GM12878 (cell line): Measurements from ENCODE around the gene PHF21B. TPM values are rescaled to one million over a fixed set of nuclear protein-coding genes. Genes with fewer than 3 reads are reported as not detected.

Experiments used
- ATAC-seq: fragments of 200-7000 bp; cut with Tn5 transposase; 3 replicates; pipeline ENCODE4 v1.9.1; 2020; ENCODE audit warnings: mild to moderate bottlenecking, moderate library complexity
- BruUV-seq: library from RNA; stranded (reverse); fragments of 400-500 nt; replicated peaks from 2 replicates; lab custom pipeline; 2021; lab: Mats Ljungman, UMichigan
- CTCF ChIA-PET: fragments of 300-600 bp; sonication (Branson Sonifier 250); formaldehyde crosslinking; extraction: SDS; loops from one replicate; lab custom pipeline; 2021; ENCODE audit warnings: inconsistent platforms; lab: Yijun Ruan, JAX
- POLR2A ChIA-PET: fragments of 350-600 bp; formaldehyde crosslinking; extraction: SDS; loops from one replicate; lab custom pipeline; 2021; ENCODE audit warnings: inconsistent platforms; lab: Charles Lee
- RAD21 ChIA-PET: fragments of 300-600 bp; sonication (Branson Sonifier 250); formaldehyde crosslinking; loops from one replicate; lab custom pipeline; 2023; ENCODE audit warnings: antibody characterized with exemption; ENCODE audit not compliant: unreplicated experiment; lab: Charles Lee
- SMC1A ChIA-PET: fragments of 300-600 bp; sonication (Branson Sonifier 250); formaldehyde crosslinking; loops from one replicate; lab custom pipeline; 2023; ENCODE audit not compliant: unreplicated experiment, uncharacterized antibody; lab: Charles Lee
- DNase-seq: peaks from one replicate; pipeline ENCODE4 v3.0.0-alpha.2; 2011; ENCODE audit warnings: low read depth, low spot score
- FAIRE-seq: peaks from 3 replicates; lab custom pipeline; 2011; peaks lifted over from hg19 to GRCh38; lab: Jason Lieb, UNC
- H2AFZ ChIP-seq: 2 replicates; pipeline ENCODE4 v1.6.0; 2011; ENCODE audit warnings: low read depth, low read length, control low read depth; ENCODE audit not compliant: control insufficient read depth
- H3K27ac ChIP-seq: 2 replicates; pipeline ENCODE4 v1.5.1; 2011; ENCODE audit warnings: control low read depth; ENCODE audit not compliant: control insufficient read depth, insufficient read depth
- H3K27me3 ChIP-seq, 2 experiments: replicated peaks in 1 of 2; 2 replicates each; pipeline versions ENCODE4 v1.6.0 to v1.6.1; 2011; ENCODE audit warnings: low read length in 1 of 2; ENCODE audit not compliant: control insufficient read depth in 2 of 2, insufficient read depth in 2 of 2
- H3K36me3 ChIP-seq, 2 experiments: 2 replicates each; pipeline ENCODE4 v1.5.1; 2011; ENCODE audit warnings: low read length in 1 of 2; ENCODE audit not compliant: control insufficient read depth in 2 of 2, insufficient read depth in 2 of 2
- H3K4me1 ChIP-seq: 2 replicates; pipeline ENCODE4 v1.6.1; 2011; ENCODE audit warnings: mild to moderate bottlenecking, low read length, moderate library complexity, mixed read lengths; ENCODE audit not compliant: control insufficient read depth, insufficient read depth
- H3K4me2 ChIP-seq: 2 replicates; pipeline ENCODE4 v1.6.0; 2011; ENCODE audit warnings: control low read depth; ENCODE audit not compliant: control insufficient read depth, insufficient read depth
- H3K4me3 ChIP-seq: fragments of 200-600 bp; sonication (generic); 2 replicates; pipeline ENCODE4 v1.5.1; 2016
- H3K79me2 ChIP-seq: 2 replicates; pipeline ENCODE4 v1.6.0; 2011; ENCODE audit warnings: low read length; ENCODE audit not compliant: control insufficient read depth, insufficient read depth
- H3K9ac ChIP-seq: 2 replicates; pipeline ENCODE4 v1.8.0; 2011; ENCODE audit warnings: low read length, control low read depth, mixed read lengths; ENCODE audit not compliant: control insufficient read depth, insufficient read depth
- H3K9me3 ChIP-seq: replicated peaks from 3 replicates; pipeline ENCODE4 v1.5.1; 2011; ENCODE audit warnings: mild to moderate bottlenecking, low read length; ENCODE audit not compliant: control insufficient read depth, insufficient read depth
- H4K20me1 ChIP-seq: 2 replicates; pipeline ENCODE4 v1.6.0; 2011; ENCODE audit not compliant: control insufficient read depth, insufficient read depth
- BACH1 ChIP-seq: fragments of 450-650 bp; IDR thresholded peaks from 2 replicates; pipeline ENCODE4 v1.6.1; 2017; ENCODE audit warnings: mild to moderate bottlenecking, borderline replicate concordance
- CBFB ChIP-seq: IDR thresholded peaks from 2 replicates; pipeline ENCODE4 v1.6.1; 2016; ENCODE audit warnings: antibody characterized with exemption, low read depth
- CBX3 ChIP-seq: fragments of 200-600 bp; sonication (generic); IDR thresholded peaks from 2 replicates; pipeline ENCODE4 v1.6.1; 2016; ENCODE audit warnings: low read depth, borderline replicate concordance
- CREM ChIP-seq: IDR thresholded peaks from 2 replicates; pipeline ENCODE4 v1.6.1; 2014; ENCODE audit warnings: antibody characterized with exemption, low read depth
- NFIC ChIP-seq: IDR thresholded peaks from 2 replicates; pipeline ENCODE4 v1.6.1; 2012; ENCODE audit warnings: low read depth, mild to moderate bottlenecking, inconsistent platforms, low read length, moderate library complexity
- NFXL1 ChIP-seq: fragments of 450-650 bp; IDR thresholded peaks from 2 replicates; pipeline ENCODE4 v1.6.1; 2017; ENCODE audit warnings: antibody characterized with exemption, mild to moderate bottlenecking, borderline replicate concordance
- PAX5 ChIP-seq: IDR thresholded peaks from 2 replicates; pipeline ENCODE4 v1.6.1; 2011; ENCODE audit warnings: low read depth, low read length, borderline replicate concordance
- SP1 ChIP-seq: IDR thresholded peaks from one replicate; pipeline ENCODE4 v1.6.1; 2011; ENCODE audit warnings: low read depth, low read length
- SREBF1 ChIP-seq: IDR thresholded peaks from 2 replicates; pipeline ENCODE4 v1.6.1; 2012; ENCODE audit warnings: mild to moderate bottlenecking, low read length
- TBL1XR1 ChIP-seq: IDR thresholded peaks from 2 replicates; pipeline ENCODE4 v1.6.1; 2012; ENCODE audit warnings: low read depth, low read length, improper control_type of control experiment
- YBX1 ChIP-seq: fragments of 450-650 bp; IDR thresholded peaks from 2 replicates; pipeline ENCODE4 v1.6.1; 2016; ENCODE audit warnings: antibody characterized with exemption
- ZNF207 ChIP-seq: fragments of 450-650 bp; IDR thresholded peaks from 2 replicates; pipeline ENCODE4 v1.6.1; 2014; ENCODE audit warnings: antibody characterized with exemption, mild to moderate bottlenecking, borderline replicate concordance
- ZNF24 ChIP-seq: fragments of 450-650 bp; IDR thresholded peaks from 2 replicates; pipeline ENCODE4 v1.6.1; 2017; ENCODE audit warnings: antibody characterized with exemption, mild to moderate bottlenecking
- ZZZ3 ChIP-seq: IDR thresholded peaks from 2 replicates; pipeline ENCODE4 v1.6.1; 2011; ENCODE audit warnings: low read depth; ENCODE audit not compliant: control insufficient read depth, insufficient read length
- WGBS: methylation state at CpG from one replicate; pipeline ENCODE4 v1.1.6; 2016; ENCODE audit warnings: low lambda C conversion rate; ENCODE audit not compliant: insufficient replicate concordance, insufficient coverage; ENCODE audit errors: missing lambda C conversion rate; 5-methylcytosine and 5-hydroxymethylcytosine counted together
- in situ Hi-C: fragments of 300-500 bp; cut with MboI; formaldehyde crosslinking; loops from 9 replicates; pipeline ENCODE4 v1.14.3; 2018; ENCODE audit warnings: mixed read lengths
- intact Hi-C: fragments of 100-400 bp; cut with micrococcal nuclease; formaldehyde crosslinking; loops from one replicate; pipeline ENCODE4 v1.14.2; 2022; ENCODE audit not compliant: unreplicated experiment
- polyA plus RNA-seq, 11 experiments: library from polyadenylated mRNA; depleted of rRNA in 4 of 11; unstranded in 6 of 11; stranded (reverse) in 5 of 11; fragments of >200 nt; fragmentation: Nextera tagmentation in 4 of 11; fragmentation: Illumina TruSeq in 1 of 11; extraction: Ambion mirVana in 4 of 11; extraction: Trizol in 1 of 11; gene quantifications; 1 replicate in 1 of 11; 2 replicates in 10 of 11; pipeline versions ENCODE4 v1.2.1 to v1.2.3, GENCODE V29; 2011 to 2016; ENCODE audit warnings: inconsistent platforms in 2 of 11, missing spikeins in 2 of 11, low read depth in 1 of 11
- total RNA-seq, 4 experiments: library from RNA; depleted of rRNA in 3 of 4; stranded (reverse); fragments of >200 nt in 3 of 4; fragmentation: Illumina TruSeq in 1 of 4; extraction: Trizol in 1 of 4; gene quantifications; 2 replicates each; pipeline versions ENCODE4 v1.2.1 to v1.2.3, GENCODE V29; 2013 to 2021
- TF ChIP-seq, protein P1 (sequence below): fragments of 450-650 bp; formaldehyde crosslinking; IDR thresholded peaks from 2 replicates; pipeline ENCODE4 v1.4.0; 2022; ENCODE audit warnings: mild to moderate bottlenecking, moderate library complexity
- TF ChIP-seq, protein P2 (sequence below): IDR thresholded peaks from 2 replicates; pipeline ENCODE4 v1.6.1; 2012; ENCODE audit warnings: low read length, inconsistent platforms
- TF ChIP-seq, protein P3 (sequence below): fragments of 450-650 bp; IDR thresholded peaks from 2 replicates; pipeline ENCODE4 v1.6.1; 2017; ENCODE audit warnings: mild to moderate bottlenecking
- TF ChIP-seq, protein P4 (sequence below), 3 experiments: IDR thresholded peaks in 2 of 3; conservative IDR thresholded peaks in 1 of 3; 2 replicates each; pipeline ENCODE4 v1.5.1; 2011; ENCODE audit warnings: low read depth in 3 of 3, low read length in 3 of 3, mild to moderate bottlenecking in 3 of 3, control low read depth in 2 of 3, moderate library complexity in 2 of 3, inconsistent platforms in 1 of 3, mixed read lengths in 1 of 3; ENCODE audit not compliant: control insufficient read depth in 2 of 3, insufficient read depth in 1 of 3; ENCODE audit errors: extremely low read depth in 1 of 3

PHF21B gene
- total and polyA plus RNA-seq, 10 of the 15 experiments (the other 5 are each of a cell fraction or from before 2014, with no cell fraction given), result 0.03 to 0.35 TPM; not detected in 8

DNA sequence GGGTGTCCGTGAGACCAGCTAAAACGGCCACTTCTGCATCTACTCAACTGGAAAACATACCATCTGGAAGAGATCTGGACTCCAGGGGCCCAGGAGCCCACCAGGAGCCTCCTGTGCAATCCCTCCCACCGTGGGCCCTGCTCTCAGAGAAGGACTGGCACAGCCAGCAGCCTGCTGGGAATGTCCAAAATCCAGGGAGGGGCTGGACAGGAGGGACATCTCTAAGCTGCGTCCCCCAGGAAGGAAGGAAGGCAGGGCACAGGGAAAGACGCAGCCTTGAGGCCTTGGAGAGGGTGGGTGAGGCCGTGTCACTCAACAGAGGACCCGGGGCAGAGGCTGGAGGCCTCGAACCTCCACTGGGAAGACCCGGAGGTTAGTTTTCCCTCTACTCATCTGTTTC lies 78.0 kb downstream of the PHF21B start:
- Histone ChIP-seq H3K27ac (no peak overlapping the region), H3K9me3 (no peaks in the 10 kb centered on the region), H3K4me2 (no peak overlapping the region), H3K4me1 (no peaks in the 10 kb centered on the region; the same call in 1 of the 2 replicates), H3K36me3 (no peaks in the 10 kb centered on the region), H3K4me3 (no peak overlapping the region), H4K20me1 (no peaks in the 10 kb centered on the region), H3K9ac (no peak overlapping the region), H3K27me3 (peaks cover 0 to 4% of the 10 kb centered on the region in 2 experiments; a peak in 2 of 4 replicates), H3K79me2 (no peaks in the 10 kb centered on the region), H2AFZ (no peak overlapping the region)
- ChIA-PET CTCF (interaction anchor here (0.7 kb wide), 1 partner anchor 307 kb away, joined by 3 read pairs; no protein-coding TSS in a partner anchor), SMC1A (no interaction called here), POLR2A (no interaction called here), RAD21 (interaction anchor here (0.6 kb wide), 1 partner anchor 1244 kb away, joined by 4 read pairs; no protein-coding TSS in a partner anchor)
- ATAC-seq (no peak), FAIRE-seq (no peak), DNase-seq (no peak)
- whole genome bisulfite sequencing, result 31% methylated on average over 9 of the region's 9 CpGs
- in situ Hi-C loops (no loop called here), intact Hi-C loops (no loop called here)
- no TSS peak for BruUV-seq
- TF ChIP-seq ZNF207 (no peak), YBX1 (no peak), NFIC (no peak), BACH1 (no peak), SREBF1 (no peak), SP1 (no peak), ZZZ3 (no peak), NFXL1 (no peak), ZNF24 (no peak), CBX3 (no peak), CREM (no peak), PAX5 (no peak), CBFB (no peak), TBL1XR1 (no peak)
- TF ChIP-seq, protein P1, sequence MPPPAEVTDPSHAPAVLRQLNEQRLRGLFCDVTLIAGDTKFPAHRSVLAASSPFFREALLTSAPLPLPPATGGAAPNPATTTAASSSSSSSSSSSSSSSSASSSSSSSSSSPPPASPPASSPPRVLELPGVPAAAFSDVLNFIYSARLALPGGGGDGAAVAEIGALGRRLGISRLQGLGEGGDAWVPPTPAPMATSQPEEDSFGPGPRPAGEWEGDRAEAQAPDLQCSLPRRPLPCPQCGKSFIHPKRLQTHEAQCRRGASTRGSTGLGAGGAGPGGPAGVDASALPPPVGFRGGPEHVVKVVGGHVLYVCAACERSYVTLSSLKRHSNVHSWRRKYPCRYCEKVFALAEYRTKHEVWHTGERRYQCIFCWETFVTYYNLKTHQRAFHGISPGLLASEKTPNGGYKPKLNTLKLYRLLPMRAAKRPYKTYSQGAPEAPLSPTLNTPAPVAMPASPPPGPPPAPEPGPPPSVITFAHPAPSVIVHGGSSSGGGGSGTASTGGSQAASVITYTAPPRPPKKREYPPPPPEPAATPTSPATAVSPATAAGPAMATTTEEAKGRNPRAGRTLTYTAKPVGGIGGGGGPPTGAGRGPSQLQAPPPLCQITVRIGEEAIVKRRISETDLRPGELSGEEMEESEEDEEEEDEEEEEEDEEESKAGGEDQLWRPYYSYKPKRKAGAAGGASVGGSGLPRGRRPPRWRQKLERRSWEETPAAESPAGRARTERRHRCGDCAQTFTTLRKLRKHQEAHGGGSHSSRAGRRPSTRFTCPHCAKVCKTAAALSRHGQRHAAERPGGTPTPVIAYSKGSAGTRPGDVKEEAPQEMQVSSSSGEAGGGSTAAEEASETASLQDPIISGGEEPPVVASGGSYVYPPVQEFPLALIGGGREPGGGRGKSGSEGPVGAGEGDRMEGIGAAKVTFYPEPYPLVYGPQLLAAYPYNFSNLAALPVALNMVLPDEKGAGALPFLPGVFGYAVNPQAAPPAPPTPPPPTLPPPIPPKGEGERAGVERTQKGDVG (CRISPR knock-in tag), result no peak
- TF ChIP-seq, protein P2, sequence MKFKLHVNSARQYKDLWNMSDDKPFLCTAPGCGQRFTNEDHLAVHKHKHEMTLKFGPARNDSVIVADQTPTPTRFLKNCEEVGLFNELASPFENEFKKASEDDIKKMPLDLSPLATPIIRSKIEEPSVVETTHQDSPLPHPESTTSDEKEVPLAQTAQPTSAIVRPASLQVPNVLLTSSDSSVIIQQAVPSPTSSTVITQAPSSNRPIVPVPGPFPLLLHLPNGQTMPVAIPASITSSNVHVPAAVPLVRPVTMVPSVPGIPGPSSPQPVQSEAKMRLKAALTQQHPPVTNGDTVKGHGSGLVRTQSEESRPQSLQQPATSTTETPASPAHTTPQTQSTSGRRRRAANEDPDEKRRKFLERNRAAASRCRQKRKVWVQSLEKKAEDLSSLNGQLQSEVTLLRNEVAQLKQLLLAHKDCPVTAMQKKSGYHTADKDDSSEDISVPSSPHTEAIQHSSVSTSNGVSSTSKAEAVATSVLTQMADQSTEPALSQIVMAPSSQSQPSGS, result no peak
- TF ChIP-seq, protein P3, sequence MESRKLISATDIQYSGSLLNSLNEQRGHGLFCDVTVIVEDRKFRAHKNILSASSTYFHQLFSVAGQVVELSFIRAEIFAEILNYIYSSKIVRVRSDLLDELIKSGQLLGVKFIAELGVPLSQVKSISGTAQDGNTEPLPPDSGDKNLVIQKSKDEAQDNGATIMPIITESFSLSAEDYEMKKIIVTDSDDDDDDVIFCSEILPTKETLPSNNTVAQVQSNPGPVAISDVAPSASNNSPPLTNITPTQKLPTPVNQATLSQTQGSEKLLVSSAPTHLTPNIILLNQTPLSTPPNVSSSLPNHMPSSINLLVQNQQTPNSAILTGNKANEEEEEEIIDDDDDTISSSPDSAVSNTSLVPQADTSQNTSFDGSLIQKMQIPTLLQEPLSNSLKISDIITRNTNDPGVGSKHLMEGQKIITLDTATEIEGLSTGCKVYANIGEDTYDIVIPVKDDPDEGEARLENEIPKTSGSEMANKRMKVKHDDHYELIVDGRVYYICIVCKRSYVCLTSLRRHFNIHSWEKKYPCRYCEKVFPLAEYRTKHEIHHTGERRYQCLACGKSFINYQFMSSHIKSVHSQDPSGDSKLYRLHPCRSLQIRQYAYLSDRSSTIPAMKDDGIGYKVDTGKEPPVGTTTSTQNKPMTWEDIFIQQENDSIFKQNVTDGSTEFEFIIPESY, result no peak
- TF ChIP-seq, protein P4, sequence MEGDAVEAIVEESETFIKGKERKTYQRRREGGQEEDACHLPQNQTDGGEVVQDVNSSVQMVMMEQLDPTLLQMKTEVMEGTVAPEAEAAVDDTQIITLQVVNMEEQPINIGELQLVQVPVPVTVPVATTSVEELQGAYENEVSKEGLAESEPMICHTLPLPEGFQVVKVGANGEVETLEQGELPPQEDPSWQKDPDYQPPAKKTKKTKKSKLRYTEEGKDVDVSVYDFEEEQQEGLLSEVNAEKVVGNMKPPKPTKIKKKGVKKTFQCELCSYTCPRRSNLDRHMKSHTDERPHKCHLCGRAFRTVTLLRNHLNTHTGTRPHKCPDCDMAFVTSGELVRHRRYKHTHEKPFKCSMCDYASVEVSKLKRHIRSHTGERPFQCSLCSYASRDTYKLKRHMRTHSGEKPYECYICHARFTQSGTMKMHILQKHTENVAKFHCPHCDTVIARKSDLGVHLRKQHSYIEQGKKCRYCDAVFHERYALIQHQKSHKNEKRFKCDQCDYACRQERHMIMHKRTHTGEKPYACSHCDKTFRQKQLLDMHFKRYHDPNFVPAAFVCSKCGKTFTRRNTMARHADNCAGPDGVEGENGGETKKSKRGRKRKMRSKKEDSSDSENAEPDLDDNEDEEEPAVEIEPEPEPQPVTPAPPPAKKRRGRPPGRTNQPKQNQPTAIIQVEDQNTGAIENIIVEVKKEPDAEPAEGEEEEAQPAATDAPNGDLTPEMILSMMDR (IDR thresholded peaks at IDR 0.05 in 2 of 3, conservative IDR thresholded peaks at IDR 0.05 in 1 of 3; ENCODE audit: control insufficient read depth in 2 of 3, extremely low read depth in 1 of 3, insufficient read depth in 1 of 3, low read depth in 3 of 3, low read length in 3 of 3), result no peak
